ENCODE results near the gene LENEP.
"Not testable (repeated sequence)": the region's sequence is repeated elsewhere in the genome, so short reads cannot be mapped to it uniquely, and the experiment has no call there.

Gene LENEP

GRCh38 chr1:154975409-154976059, 17.9 kb upstream of the LENEP start:
- DNase-seq (ENCODE audit: low read depth), result peak; percentile 46

DNA sequence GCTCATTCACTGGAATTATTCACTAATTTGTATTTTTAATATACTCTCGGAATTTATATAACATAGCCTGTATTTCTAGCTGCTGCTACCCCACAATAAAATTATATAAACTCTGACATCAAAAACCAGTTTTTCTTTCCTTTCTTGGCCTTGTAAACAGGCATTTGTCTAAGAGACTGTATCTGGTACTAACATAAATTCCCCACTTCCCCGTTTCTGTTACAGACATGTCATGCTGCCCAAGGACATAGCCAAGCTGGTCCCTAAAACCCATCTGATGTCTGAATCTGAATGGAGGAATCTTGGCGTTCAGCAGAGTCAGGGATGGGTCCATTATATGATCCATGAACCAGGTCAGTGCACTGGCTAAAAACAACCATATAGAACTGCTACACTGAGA, 15.6 kb upstream of the LENEP start:
- DNase-seq (ENCODE audit: low read depth), result not testable (repeated sequence)

- no peak for DNase-seq (ENCODE audit: low read depth)
Observed at GRCh38 chr1:154978360-154978759, 15.0 kb upstream of the LENEP start.

DNA sequence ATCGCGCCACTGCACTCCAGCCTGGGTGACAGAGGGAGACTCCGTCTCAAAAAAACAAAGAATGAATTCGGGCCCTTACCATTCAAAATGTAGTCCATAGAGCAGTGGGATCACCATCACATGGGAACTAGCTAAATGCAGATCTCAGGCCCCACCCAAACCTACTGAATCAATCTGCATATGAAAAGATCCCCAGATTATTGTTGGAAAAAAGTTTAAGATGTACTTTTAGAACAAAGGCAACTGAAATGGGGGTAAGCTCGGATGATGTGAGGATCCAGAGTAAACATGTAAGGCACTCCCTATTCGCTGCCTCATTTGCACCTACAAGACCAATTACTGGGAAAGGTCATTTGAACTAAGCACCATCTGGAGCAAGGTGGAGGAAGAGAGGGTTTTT, 11.0 kb upstream of the LENEP start:
- no peak for DNase-seq (ENCODE audit: low read depth)

DNA sequence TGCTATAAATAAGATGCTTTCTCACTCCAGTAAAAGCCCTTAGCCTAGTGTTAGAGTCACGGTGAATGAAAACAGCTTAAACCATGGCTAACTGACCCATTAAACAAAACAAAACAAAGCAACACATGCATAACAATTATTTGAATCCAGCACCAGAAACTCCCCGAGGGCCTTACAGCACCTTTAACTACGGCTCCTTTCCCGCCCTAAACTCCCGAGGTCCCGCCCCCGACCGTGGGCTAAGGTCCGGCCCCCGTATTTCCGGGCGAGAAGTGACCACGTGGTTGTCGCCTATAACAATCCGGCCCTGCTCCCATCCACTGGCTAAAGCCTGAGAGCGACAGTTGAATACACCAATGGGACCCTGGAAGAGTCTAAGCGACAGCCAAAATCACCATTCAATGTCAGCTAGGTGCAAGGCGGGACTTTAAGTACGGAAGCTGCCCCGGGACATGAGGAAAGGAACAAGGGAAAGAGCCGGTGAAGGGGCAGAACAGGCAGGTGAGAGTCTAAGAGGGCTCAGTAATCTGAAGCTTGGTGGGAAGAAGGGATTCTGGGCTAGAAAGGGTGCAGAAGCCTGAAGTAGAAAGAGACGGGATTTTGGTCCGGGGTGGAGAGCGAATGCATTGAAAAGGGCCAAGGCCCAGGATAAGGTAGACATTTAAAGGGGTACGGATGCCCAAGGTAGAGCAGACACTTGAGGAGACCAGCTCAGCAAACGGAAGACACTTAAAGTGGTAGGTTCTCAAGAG, 10.3 kb upstream of the LENEP start, which contains the start of gene FLAD1:
Gene FLAD1 (plus strand): TSS at position 448 of the 752 bp plus-strand sequence. CDS start 351 bp downstream, outside the sequence.
- peak; percentile 96 for DNase-seq (ENCODE audit: low read depth)

DNA sequence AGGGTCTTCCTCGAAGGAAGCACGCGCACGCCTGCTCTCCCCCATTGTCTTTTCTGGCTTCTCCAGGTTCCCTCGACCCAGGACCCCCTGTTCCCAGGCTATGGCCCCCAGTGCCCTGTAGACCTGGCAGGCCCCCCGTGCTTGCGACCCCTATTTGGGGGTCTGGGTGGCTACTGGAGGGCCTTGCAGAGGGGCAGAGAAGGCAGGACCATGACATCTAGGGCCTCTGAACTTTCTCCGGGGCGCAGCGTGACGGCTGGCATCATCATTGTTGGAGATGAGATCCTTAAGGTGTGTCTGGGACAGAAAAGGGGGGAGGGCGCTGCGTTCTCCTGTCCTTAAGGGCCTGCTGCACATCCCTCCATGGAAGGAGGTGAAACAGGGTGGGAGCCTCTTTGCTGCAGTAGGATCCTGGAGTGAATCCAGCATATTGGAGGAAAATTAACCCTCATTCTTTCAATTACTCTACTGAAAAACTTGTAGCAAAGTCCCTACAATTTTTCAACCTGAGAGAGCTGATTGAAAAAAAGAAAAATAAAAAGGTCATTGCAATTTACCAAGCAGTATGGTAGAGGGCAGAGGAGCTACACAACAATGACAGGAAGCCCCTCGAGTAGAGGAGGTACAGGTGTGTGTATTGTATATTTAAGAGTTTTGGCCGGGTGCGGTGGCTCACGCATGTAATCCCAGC, 9.5 kb upstream of the LENEP start:
- no peak for DNase-seq (ENCODE audit: low read depth)

DNA sequence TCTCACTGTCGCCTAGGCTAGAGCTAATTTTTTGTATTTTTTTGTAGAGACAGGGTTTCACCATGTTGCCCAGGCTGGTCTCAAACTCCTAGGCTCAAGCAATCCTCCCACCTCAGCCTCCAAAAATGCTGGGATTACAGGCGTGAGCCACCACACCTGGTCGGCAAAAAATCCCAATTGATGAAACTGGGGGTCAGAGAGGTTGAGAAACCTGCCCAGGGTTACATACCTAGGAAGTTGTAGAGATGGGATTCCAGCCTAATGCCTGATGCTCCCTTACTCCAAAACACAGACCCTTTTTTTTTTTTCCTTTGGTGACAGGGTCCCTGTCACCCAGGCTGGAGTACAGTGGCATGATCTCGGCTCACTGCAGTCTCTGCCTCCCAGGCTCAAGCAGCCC, 6.7 kb upstream of the LENEP start:
- not testable (repeated sequence) for DNase-seq (ENCODE audit: low read depth)

DNA sequence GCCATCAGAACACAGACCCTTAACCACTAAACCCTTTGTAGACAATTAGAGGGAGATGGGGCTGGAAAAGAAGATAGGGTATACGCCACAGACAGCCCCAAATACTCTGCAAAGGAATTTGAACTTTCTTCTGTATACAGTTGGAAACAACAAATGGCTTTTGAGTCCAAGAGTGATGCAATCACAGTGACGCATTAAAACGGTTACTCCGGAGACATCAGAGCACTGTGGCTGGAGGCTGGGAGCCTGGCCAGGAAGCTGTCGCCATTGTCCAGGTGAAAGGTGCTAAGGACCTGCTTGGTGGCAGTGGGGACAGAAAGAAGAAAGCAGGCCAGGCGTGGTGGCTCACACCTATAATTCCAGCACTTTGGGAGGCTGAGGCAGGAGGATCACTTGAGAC, 6.1 kb upstream of the LENEP start:
- DNase-seq (ENCODE audit: low read depth), result no peak

DNA sequence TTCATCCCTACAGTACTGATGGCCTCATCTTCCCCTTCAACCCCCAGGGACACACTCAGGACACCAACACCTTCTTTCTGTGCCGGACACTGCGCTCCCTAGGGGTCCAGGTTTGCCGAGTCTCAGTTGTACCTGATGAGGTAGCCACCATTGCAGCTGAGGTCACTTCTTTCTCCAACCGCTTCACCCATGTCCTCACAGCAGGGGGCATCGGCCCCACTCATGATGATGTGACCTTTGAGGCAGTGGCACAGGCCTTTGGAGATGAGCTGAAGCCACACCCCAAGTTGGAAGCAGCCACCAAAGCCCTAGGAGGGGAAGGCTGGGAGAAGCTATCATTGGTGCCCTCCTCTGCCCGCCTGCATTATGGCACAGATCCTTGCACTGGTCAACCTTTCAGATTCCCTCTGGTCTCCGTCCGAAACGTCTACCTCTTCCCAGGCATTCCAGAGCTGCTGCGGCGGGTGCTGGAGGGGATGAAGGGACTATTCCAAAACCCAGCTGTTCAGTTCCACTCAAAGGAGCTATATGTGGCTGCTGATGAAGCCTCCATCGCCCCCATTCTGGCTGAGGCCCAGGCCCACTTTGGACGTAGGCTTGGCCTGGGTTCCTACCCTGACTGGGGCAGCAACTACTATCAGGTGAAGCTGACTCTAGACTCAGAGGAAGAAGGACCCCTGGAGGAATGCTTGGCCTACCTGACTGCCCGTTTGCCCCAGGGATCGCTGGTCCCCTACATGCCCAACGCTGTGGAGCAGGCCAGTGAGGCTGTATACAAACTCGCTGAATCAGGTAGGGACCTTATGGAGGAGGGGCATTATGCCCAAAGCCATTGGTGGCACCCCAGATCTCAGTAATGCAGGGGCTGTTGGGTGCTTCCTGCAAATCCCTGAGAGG, 5.1 kb upstream of the LENEP start:
- DNase-seq (ENCODE audit: low read depth), result no peak

GRCh38 chr1:154989195-154989860, 4.1 kb upstream of the LENEP start:
- no peak for DNase-seq (ENCODE audit: low read depth)

GRCh38 chr1:154990276-154990675, 3.1 kb upstream of the LENEP start:
- no peak for DNase-seq (ENCODE audit: low read depth)

DNA sequence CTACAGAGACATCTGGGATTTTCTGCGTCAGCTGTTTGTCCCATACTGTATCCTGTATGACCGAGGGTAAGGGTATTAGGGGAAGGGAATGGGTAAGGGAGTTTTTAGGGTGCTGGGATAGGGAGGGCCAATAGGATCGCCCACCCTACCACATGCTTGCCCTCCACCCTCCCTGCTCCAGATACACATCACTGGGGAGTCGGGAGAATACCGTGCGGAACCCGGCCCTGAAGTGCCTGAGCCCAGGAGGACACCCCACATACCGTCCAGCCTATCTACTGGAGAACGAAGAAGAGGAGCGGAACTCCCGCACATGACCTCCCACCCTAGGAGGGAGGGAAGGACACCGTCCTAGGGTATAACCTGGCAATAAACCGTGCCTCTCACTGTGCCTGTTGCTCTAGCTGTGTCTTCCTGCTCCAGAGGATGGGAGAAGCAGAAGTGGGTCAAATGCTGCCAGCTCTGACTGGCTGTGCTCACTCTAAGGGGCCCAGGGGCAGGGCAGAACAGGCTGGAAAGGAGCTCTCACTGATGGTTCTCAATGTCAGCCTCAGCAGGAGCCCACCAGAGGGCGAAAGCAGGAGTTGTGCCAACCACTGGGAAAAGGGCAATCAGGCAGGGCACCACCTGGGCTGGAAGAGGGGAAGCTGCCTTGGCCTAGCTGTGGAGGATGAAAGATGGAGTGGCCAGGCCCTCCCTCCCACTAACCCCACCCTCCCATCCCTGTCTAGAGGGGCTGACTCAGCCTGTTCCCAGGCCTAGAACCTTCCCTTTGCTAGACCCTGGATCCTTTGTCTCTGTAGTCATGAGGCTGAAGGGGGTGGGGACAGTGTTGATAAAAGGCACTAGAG, 440 bp upstream of the LENEP start:
- no peak for DNase-seq (ENCODE audit: low read depth)

- no peak for DNase-seq (ENCODE audit: low read depth)
Observed at GRCh38 chr1:154994269-154994587, 842 bp downstream of the LENEP start.

DNA sequence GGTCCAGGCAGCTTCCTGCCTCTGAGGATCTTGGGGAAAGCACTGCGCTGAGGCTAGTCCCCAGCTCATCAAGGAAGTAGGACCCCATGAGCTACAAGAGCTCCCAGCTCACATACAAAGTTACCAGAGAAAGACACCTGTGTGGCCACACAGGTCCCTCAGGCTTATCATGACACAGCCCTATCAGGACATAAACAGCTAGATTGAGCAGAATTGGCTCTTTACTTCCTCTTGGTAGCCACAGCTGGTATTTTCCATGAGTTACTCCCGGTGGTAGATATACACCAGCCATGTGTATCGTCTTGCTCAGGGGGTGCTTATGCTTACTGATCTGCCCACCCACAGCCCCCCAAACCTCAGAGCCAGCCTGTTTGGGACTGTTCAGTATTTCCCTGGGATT, 1.2 kb downstream of the LENEP start:
- DNase-seq (ENCODE audit: low read depth), result no peak

GRCh38 chr1:154995301-154995983, 2.1 kb downstream of the LENEP start:
- DNase-seq (ENCODE audit: low read depth), result not testable (repeated sequence)

GRCh38 chr1:154996966-154997701, 3.7 kb downstream of the LENEP start:
- no peak for DNase-seq (ENCODE audit: low read depth)

GRCh38 chr1:154998201-154998780, 4.9 kb downstream of the LENEP start:
- DNase-seq (ENCODE audit: low read depth), result no peak

- DNase-seq (ENCODE audit: low read depth), result peak; percentile 74
Observed at GRCh38 chr1:154998818-154999570, 5.6 kb downstream of the LENEP start.
